HG03095 (cell line): Measurements from ENCODE around the gene AGRP.
A peak's percentile ranks its signal among the peaks of the same experiment; 100 is the strongest.
"Not testable (repeated sequence)": the region's sequence is repeated elsewhere in the genome, so short reads cannot be mapped to it uniquely, and the experiment has no call there.

ENCODE experiments used
- ATAC-seq: cut with Tn5 transposase; IDR thresholded peaks from one replicate; pipeline ENCODE4 v1.9.1; 2021; ENCODE audit warnings: moderate library complexity; ENCODE audit not compliant: unreplicated experiment

AGRP gene

GRCh38 chr16:67504031-67505021, 21.0 kb upstream of the AGRP start:
- peak; percentile 60 for ATAC-seq

- no peak for ATAC-seq
Observed at GRCh38 chr16:67499106-67499505, 15.8 kb upstream of the AGRP start.

- ATAC-seq = no peak
Observed at GRCh38 chr16:67490335-67491096, 7.2 kb upstream of the AGRP start.

- ATAC-seq = no peak
Observed at GRCh38 chr16:67489401-67490083, 6.2 kb upstream of the AGRP start.

- ATAC-seq = not testable (repeated sequence)
Observed at GRCh38 chr16:67487561-67487960, 4.2 kb upstream of the AGRP start.

- no peak for ATAC-seq
Observed at GRCh38 chr16:67486805-67487204, 3.5 kb upstream of the AGRP start.

- ATAC-seq = no peak
Observed at GRCh38 chr16:67483731-67484525, 581 bp upstream of the AGRP start.

- no peak for ATAC-seq
Observed at GRCh38 chr16:67482233-67482924, 968 bp downstream of the AGRP start.

- ATAC-seq = no peak
Observed at GRCh38 chr16:67481561-67482232, 1.6 kb downstream of the AGRP start.

- peak; percentile 88 for ATAC-seq
Observed at GRCh38 chr16:67480833-67481560, 2.4 kb downstream of the AGRP start, which contains the start of gene ATP6V0D1. Gene ATP6V0D1, minus strand, starts transcription at chr16:67481157. Its CDS starts 71 bp downstream, at chr16:67481086.

GRCh38 chr16:67477960-67478554, 5.3 kb downstream of the AGRP start:
- ATAC-seq = no peak

- ATAC-seq = no peak
Observed at GRCh38 chr16:67474551-67475455, 8.5 kb downstream of the AGRP start.

- ATAC-seq = no peak
Observed at GRCh38 chr16:67471758-67472384, 11.5 kb downstream of the AGRP start.

GRCh38 chr16:67470359-67470758, 13.0 kb downstream of the AGRP start:
- ATAC-seq = no peak

- ATAC-seq = no peak
Observed at GRCh38 chr16:67468731-67469130, 14.6 kb downstream of the AGRP start.

- ATAC-seq = no peak
Observed at GRCh38 chr16:67466581-67466980, 16.8 kb downstream of the AGRP start.

GRCh38 chr16:67464565-67464964, 18.8 kb downstream of the AGRP start:
- ATAC-seq = no peak
